Endothelial cell of umbilical vein (primary cell): ENCODE measurements around the gene TMEM52B. TPM values are rescaled to one million over a fixed set of nuclear protein-coding genes. Genes with fewer than 3 reads are reported as not detected.

ENCODE experiments used
- BruUV-seq: library from RNA; stranded (reverse); fragments of 400-500 nt; replicated peaks from 2 replicates; lab custom pipeline; 2021; lab: Mats Ljungman, UMichigan
- CTCF ChIA-PET: fragments of 300-600, 350-600 bp; sonication (Branson Sonifier 250); formaldehyde crosslinking; loops from one replicate; lab custom pipeline; 2021; ENCODE audit warnings: antibody characterized with exemption, inconsistent platforms; lab: Charles Lee
- POLR2A ChIA-PET: fragments of 300-600, 350-600 bp; sonication (Branson Sonifier 250); formaldehyde crosslinking; loops from one replicate; lab custom pipeline; 2021; ENCODE audit warnings: antibody characterized with exemption, inconsistent platforms; lab: Charles Lee
- DNase-seq: peaks from one replicate; pipeline ENCODE4 v3.0.0-alpha.2; 2011; ENCODE audit warnings: low read depth, low spot score
- FAIRE-seq: peaks from 2 replicates; lab custom pipeline; 2011; peaks lifted over from hg19 to GRCh38; lab: Jason Lieb, UNC
- H2AFZ ChIP-seq: 2 replicates; pipeline ENCODE4 v1.6.0; 2012; ENCODE audit warnings: low read depth, low read length, control low read depth, inconsistent platforms
- H3K27ac ChIP-seq: 2 replicates; pipeline ENCODE4 v1.5.1; 2011; ENCODE audit warnings: low read depth, mild to moderate bottlenecking, control low read depth, low read length, moderate library complexity; ENCODE audit not compliant: insufficient read depth
- H3K27me3 ChIP-seq, 2 experiments: 2 replicates each; pipeline versions ENCODE4 v1.6.0 to v1.6.1; 2011; ENCODE audit warnings: low read length in 2 of 2, mixed read lengths in 1 of 2; ENCODE audit not compliant: control insufficient read depth in 2 of 2, insufficient read depth in 2 of 2
- H3K36me3 ChIP-seq, 2 experiments: 2 replicates in 1 of 2; 3 replicates in 1 of 2; pipeline ENCODE4 v1.5.1; 2011; ENCODE audit warnings: low read length in 2 of 2, mild to moderate bottlenecking in 1 of 2, moderate library complexity in 1 of 2; ENCODE audit not compliant: control insufficient read depth in 2 of 2, insufficient read depth in 2 of 2; ENCODE audit errors: extremely low read depth in 1 of 2
- H3K4me1 ChIP-seq: 3 replicates; pipeline ENCODE4 v1.5.1; 2011; ENCODE audit warnings: mild to moderate bottlenecking, low read length; ENCODE audit not compliant: control insufficient read depth, insufficient read depth; ENCODE audit errors: extremely low read depth
- H3K4me2 ChIP-seq: 2 replicates; pipeline ENCODE4 v1.6.1; 2011; ENCODE audit warnings: low read length, control low read depth, mixed read lengths; ENCODE audit not compliant: insufficient read depth
- H3K4me3 ChIP-seq, 3 experiments: fragments of 200-600 bp in 1 of 3; sonication (generic), shearing (Covaris generic) in 1 of 3; replicated peaks in 1 of 3; 2 replicates each; pipeline ENCODE4 v1.5.1; 2011 to 2016; ENCODE audit warnings: control low read depth in 3 of 3, low read length in 3 of 3, mild to moderate bottlenecking in 2 of 3, inconsistent platforms in 1 of 3, low read depth in 1 of 3, moderate library complexity in 1 of 3; ENCODE audit not compliant: insufficient read depth in 1 of 3
- H3K79me2 ChIP-seq: 2 replicates; pipeline ENCODE4 v1.6.0; 2012; ENCODE audit warnings: low read length, inconsistent platforms; ENCODE audit not compliant: control insufficient read depth, insufficient read depth
- H3K9ac ChIP-seq: replicated peaks from 2 replicates; pipeline ENCODE3; 2011; ENCODE audit warnings: low read length, control low read depth; ENCODE audit not compliant: insufficient read depth; ENCODE audit errors: extremely low read depth
- H3K9me1 ChIP-seq: replicated peaks from 3 replicates; pipeline ENCODE4 v1.6.0; 2011; ENCODE audit warnings: mild to moderate bottlenecking, low read length; ENCODE audit not compliant: control insufficient read depth, insufficient read depth; ENCODE audit errors: extremely low read depth
- H3K9me3 ChIP-seq: replicated peaks from 2 replicates; pipeline ENCODE4 v1.5.1; 2012; ENCODE audit warnings: low read length, inconsistent platforms; ENCODE audit not compliant: control insufficient read depth, insufficient read depth
- H4K20me1 ChIP-seq: replicated peaks from 2 replicates; pipeline ENCODE3; 2011; ENCODE audit warnings: mild to moderate bottlenecking, low read length; ENCODE audit not compliant: control insufficient read depth, insufficient read depth; ENCODE audit errors: extremely low read depth
- EZH2 ChIP-seq: IDR thresholded peaks from 2 replicates; pipeline ENCODE4 v1.6.1; 2012; ENCODE audit warnings: borderline replicate concordance, low read depth, mild to moderate bottlenecking, moderate library complexity, low read length, inconsistent platforms; ENCODE audit not compliant: severe bottlenecking
- FOS ChIP-seq: IDR thresholded peaks from 2 replicates; pipeline ENCODE4 v1.6.1; 2011; ENCODE audit warnings: mild to moderate bottlenecking, low read length, moderate library complexity, borderline replicate concordance; ENCODE audit not compliant: insufficient read depth
- GATA2 ChIP-seq: IDR thresholded peaks from 2 replicates; pipeline ENCODE4 v1.7.0; 2011; ENCODE audit warnings: low read depth, mild to moderate bottlenecking, moderate library complexity, mixed read lengths, low read length; ENCODE audit not compliant: insufficient read length, insufficient read depth
- JUN ChIP-seq: IDR thresholded peaks from 2 replicates; pipeline ENCODE4 v1.6.1; 2011; ENCODE audit warnings: borderline replicate concordance, low read depth; ENCODE audit not compliant: insufficient read length, insufficient read depth
- MYC ChIP-seq: IDR thresholded peaks from one replicate; pipeline ENCODE4 v1.6.1; 2011; ENCODE audit warnings: mild to moderate bottlenecking, low read depth, low read length
- POLR2A ChIP-seq: IDR thresholded peaks from 2 replicates; pipeline ENCODE4 v1.6.1; 2012; ENCODE audit warnings: low read depth, mild to moderate bottlenecking, control low read depth, low read length
- POLR2AphosphoS5 ChIP-seq: IDR thresholded peaks from 2 replicates; pipeline ENCODE4 v1.6.1; 2012; ENCODE audit warnings: low read depth, mild to moderate bottlenecking, control low read depth, low read length, moderate library complexity; ENCODE audit not compliant: insufficient read depth
- dilution Hi-C: fragments of 300-500 bp; cut with MboI; formaldehyde crosslinking; loops from one replicate; pipeline ENCODE4 v1.15.0; 2019; ENCODE audit warnings: low sequenced_read_pairs; ENCODE audit not compliant: extremely low pct_ligation_motif_present
- intact Hi-C: fragments of 100-400 bp; cut with micrococcal nuclease; formaldehyde crosslinking; loops from one replicate; pipeline ENCODE4 v1.10.0; 2022
- polyA plus RNA-seq, 4 experiments: library from polyadenylated mRNA; depleted of rRNA in 3 of 4; stranded (reverse) in 3 of 4; unstranded in 1 of 4; fragments of >200 nt; gene quantifications; 2 replicates each; pipeline versions ENCODE4 v1.2.1 to v1.2.3, GENCODE V29; 2011 to 2012; ENCODE audit warnings: missing spikeins in 1 of 4
- total RNA-seq: library from RNA; stranded (reverse); gene quantifications from 2 replicates; pipeline ENCODE4 v1.2.3, GENCODE V29; 2021
- TF ChIP-seq, protein P1 (sequence below): IDR thresholded peaks from 2 replicates; pipeline ENCODE4 v1.6.1; 2011; ENCODE audit not compliant: insufficient read depth, insufficient read length
- TF ChIP-seq, protein P2 (sequence below), 2 donors: IDR thresholded peaks; 1 replicate in 1 of 2; 2 replicates in 1 of 2; pipeline ENCODE4 v1.5.1; 2011; ENCODE audit warnings: low read length in 2 of 2, mild to moderate bottlenecking in 2 of 2, moderate library complexity in 2 of 2, control low read depth in 1 of 2, inconsistent platforms in 1 of 2, low read depth in 1 of 2; ENCODE audit not compliant: insufficient read depth in 1 of 2; ENCODE audit errors: extremely low read depth in 1 of 2

TMEM52B gene
- total and polyA plus RNA-seq, 2 donors (not counting 3 experiments of a cell fraction or from before 2014, with no cell fraction given) = 0.24 TPM; not detected in 1

- ChIA-PET POLR2A (no interaction called here), CTCF (interaction anchor here (0.7 to 3.2 kb wide), 5 partner anchors 11 to 182 kb away, joined by 3 to 49 read pairs (median 6); no protein-coding TSS in a partner anchor)
- intact Hi-C loops = loop anchor here (2.0 kb wide), 1 partner anchor 159 kb away; no protein-coding TSS in a partner anchor
- H3K27ac ChIP-seq = no peak overlapping the region
- H3K9ac ChIP-seq = no peak overlapping the region
- FAIRE-seq (no peak), DNase-seq (no peak)
- no peaks in the 10 kb centered on the region for H3K9me3 ChIP-seq
- H3K9me1 ChIP-seq = no peaks in the 10 kb centered on the region
- H4K20me1 ChIP-seq = no peaks in the 10 kb centered on the region
- no peaks in the 10 kb centered on the region for H3K79me2 ChIP-seq
- H3K4me3 ChIP-seq = no peak overlapping the region
- dilution Hi-C loops = no loop called here
- no TSS peak for BruUV-seq
- no peaks in the 10 kb centered on the region for H3K36me3 ChIP-seq
- no peak for TF ChIP-seq POLR2AphosphoS5
- no peak for TF ChIP-seq POLR2A
- TF ChIP-seq, protein P1, sequence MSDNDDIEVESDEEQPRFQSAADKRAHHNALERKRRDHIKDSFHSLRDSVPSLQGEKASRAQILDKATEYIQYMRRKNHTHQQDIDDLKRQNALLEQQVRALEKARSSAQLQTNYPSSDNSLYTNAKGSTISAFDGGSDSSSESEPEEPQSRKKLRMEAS = no peak
- TF ChIP-seq EZH2 = no peak
- TF ChIP-seq MYC = no peak
- no peak for TF ChIP-seq FOS
- H3K4me2 ChIP-seq = no peak overlapping the region
- no peaks in the 10 kb centered on the region for H3K4me1 ChIP-seq
- no peak overlapping the region for H2AFZ ChIP-seq
- H3K27me3 ChIP-seq = peaks cover 0 to 3% of the 10 kb centered on the region in 2 experiments
These were observed 13.0 kb downstream of the TMEM52B start for GRCh38 chr12:10191865-10192264.

DNA sequence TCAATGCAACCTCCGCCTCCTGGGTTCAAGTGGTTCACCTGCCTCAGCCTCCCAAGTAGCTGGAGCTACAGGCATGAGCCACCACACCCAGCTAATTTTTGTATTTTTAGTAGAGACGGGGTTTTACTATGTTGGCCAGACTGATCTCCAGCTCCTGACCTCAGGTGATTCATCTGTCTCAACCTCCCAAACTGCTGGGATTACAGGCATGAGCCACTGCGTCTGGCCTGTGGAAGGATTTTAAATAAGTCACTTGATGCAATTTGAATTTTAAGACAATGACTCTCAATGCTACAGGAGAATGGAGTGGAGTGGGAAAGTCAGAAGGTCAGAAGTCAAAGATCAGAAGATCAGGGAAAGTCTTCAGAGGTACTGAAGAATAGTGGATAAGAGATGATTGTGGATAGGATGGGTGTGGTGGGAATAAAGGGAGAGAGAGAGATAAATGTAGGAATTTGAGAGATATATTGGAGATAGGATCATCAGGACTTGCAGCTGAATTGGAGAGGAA, 15.4 kb downstream of the TMEM52B start:
- Histone ChIP-seq H3K4me3 (no peak overlapping the region), H3K9me1 (no peaks in the 10 kb centered on the region), H4K20me1 (no peaks in the 10 kb centered on the region), H3K79me2 (no peaks in the 10 kb centered on the region), H3K27me3 (peaks cover 0 to 3% of the 10 kb centered on the region in 2 experiments), H3K36me3 (no peaks in the 10 kb centered on the region), H2AFZ (no peak overlapping the region), H3K9me3 (no peaks in the 10 kb centered on the region), H3K4me1 (no peaks in the 10 kb centered on the region), H3K27ac (no peak overlapping the region), H3K4me2 (no peak overlapping the region), H3K9ac (no peak overlapping the region)
- CTCF ChIA-PET = interaction anchor here (1.3 to 2.8 kb wide), 3 partner anchors 11 to 443 kb away, joined by 3 to 13 read pairs (median 9); no protein-coding TSS in a partner anchor
- no peak for TF ChIP-seq MYC
- TF ChIP-seq FOS = no peak
- no peak for TF ChIP-seq JUN
- no peak for TF ChIP-seq POLR2A
- no peak for TF ChIP-seq POLR2AphosphoS5
- TF ChIP-seq, protein P2, sequence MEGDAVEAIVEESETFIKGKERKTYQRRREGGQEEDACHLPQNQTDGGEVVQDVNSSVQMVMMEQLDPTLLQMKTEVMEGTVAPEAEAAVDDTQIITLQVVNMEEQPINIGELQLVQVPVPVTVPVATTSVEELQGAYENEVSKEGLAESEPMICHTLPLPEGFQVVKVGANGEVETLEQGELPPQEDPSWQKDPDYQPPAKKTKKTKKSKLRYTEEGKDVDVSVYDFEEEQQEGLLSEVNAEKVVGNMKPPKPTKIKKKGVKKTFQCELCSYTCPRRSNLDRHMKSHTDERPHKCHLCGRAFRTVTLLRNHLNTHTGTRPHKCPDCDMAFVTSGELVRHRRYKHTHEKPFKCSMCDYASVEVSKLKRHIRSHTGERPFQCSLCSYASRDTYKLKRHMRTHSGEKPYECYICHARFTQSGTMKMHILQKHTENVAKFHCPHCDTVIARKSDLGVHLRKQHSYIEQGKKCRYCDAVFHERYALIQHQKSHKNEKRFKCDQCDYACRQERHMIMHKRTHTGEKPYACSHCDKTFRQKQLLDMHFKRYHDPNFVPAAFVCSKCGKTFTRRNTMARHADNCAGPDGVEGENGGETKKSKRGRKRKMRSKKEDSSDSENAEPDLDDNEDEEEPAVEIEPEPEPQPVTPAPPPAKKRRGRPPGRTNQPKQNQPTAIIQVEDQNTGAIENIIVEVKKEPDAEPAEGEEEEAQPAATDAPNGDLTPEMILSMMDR (IDR thresholded peaks at IDR 0.05; ENCODE audit: extremely low read depth in 1 of 2, insufficient read depth in 1 of 2, low read depth in 1 of 2, low read length in 2 of 2) = no peak
- TF ChIP-seq GATA2 = no peak
- TF ChIP-seq, protein P1 = no peak
- no peak for TF ChIP-seq EZH2
- POLR2A ChIA-PET = no interaction called here
- dilution Hi-C loops (no loop called here), intact Hi-C loops (no loop called here)
- no peak for FAIRE-seq
- no TSS peak for BruUV-seq
- no peak for DNase-seq
